Hepatocyte (in vitro differentiated cells): Measurements from ENCODE around the gene PTPRN2.

Experiments used
- EZH2 ChIP-seq: fragments of 200-600 bp; sonication (generic); IDR thresholded peaks from 2 replicates; pipeline ENCODE4 v1.6.1; 2016; ENCODE audit warnings: antibody characterized with exemption, mild to moderate bottlenecking, borderline replicate concordance
- EZH2phosphoT487 ChIP-seq: fragments of 200-600 bp; sonication (generic); IDR thresholded peaks from one replicate; pipeline ENCODE4 v1.6.1; 2018; ENCODE audit warnings: antibody characterized with exemption, mild to moderate bottlenecking, low read depth, moderate library complexity; ENCODE audit not compliant: unreplicated experiment, severe bottlenecking
- TF ChIP-seq, protein P1 (sequence below): fragments of 200-600 bp; sonication (generic); IDR thresholded peaks from 2 replicates; pipeline ENCODE4 v1.5.1; 2016; ENCODE audit warnings: antibody characterized with exemption, mild to moderate bottlenecking; ENCODE audit not compliant: poor library complexity

GRCh38 chr7:158526531-158526930, 61.1 kb downstream of the PTPRN2 start:
- TF ChIP-seq EZH2 (no peak), EZH2phosphoT487 (no peak)
- TF ChIP-seq, protein P1, sequence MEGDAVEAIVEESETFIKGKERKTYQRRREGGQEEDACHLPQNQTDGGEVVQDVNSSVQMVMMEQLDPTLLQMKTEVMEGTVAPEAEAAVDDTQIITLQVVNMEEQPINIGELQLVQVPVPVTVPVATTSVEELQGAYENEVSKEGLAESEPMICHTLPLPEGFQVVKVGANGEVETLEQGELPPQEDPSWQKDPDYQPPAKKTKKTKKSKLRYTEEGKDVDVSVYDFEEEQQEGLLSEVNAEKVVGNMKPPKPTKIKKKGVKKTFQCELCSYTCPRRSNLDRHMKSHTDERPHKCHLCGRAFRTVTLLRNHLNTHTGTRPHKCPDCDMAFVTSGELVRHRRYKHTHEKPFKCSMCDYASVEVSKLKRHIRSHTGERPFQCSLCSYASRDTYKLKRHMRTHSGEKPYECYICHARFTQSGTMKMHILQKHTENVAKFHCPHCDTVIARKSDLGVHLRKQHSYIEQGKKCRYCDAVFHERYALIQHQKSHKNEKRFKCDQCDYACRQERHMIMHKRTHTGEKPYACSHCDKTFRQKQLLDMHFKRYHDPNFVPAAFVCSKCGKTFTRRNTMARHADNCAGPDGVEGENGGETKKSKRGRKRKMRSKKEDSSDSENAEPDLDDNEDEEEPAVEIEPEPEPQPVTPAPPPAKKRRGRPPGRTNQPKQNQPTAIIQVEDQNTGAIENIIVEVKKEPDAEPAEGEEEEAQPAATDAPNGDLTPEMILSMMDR: no peak
